GM18868 (cell line): ENCODE results near the gene ISG20.

ENCODE experiments used
- ATAC-seq: cut with Tn5 transposase; IDR thresholded peaks from one replicate; pipeline ENCODE4 v1.9.1; 2021; ENCODE audit warnings: mild to moderate bottlenecking, moderate library complexity; ENCODE audit not compliant: unreplicated experiment

ISG20 gene

DNA sequence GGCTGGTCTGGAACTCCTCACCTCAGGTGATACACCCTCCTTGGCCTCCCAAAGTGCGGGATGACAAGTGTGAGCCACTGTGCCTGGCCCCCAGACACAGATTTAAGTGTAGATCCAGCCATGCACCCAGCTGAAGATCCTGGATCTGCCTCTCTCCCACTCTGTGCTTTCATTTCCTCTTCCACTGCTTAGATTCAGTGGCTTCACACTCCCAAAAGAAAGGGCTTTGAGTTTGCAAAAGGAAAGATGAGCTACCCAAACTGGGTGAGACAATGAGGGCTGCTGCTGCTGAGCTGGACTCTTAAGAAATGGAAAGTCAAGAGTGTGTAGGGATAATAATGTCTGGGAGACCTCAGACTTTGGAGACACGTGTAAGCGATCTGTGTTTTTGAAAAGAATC, 45.5 kb downstream of the ISG20 start:
- no peak for ATAC-seq

DNA sequence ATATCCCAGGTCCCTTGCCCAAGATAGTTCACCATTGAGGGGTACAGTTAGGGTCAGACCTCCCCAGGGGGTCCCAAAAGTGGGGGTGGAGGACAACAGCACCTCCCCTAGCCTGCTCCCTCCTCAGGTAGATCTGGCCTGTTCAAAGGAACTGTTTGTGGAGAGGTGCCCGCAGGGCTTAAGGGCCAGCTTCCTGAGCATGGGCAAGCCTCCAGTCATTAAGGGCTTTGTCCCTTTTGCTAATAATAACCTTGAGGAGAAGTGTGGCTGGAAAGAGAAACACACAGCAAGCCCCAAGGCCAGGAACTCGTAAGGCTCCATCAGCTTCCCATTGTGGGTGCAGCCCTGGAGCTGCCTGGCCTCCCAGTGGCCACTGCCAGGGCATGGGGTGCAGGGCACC, 47.4 kb downstream of the ISG20 start:
- ATAC-seq: no peak

GRCh38 chr15:88688394-88688933, 49.6 kb downstream of the ISG20 start:
- no peak for ATAC-seq

- ATAC-seq: no peak
Observed at GRCh38 chr15:88690331-88690730, 51.5 kb downstream of the ISG20 start.

DNA sequence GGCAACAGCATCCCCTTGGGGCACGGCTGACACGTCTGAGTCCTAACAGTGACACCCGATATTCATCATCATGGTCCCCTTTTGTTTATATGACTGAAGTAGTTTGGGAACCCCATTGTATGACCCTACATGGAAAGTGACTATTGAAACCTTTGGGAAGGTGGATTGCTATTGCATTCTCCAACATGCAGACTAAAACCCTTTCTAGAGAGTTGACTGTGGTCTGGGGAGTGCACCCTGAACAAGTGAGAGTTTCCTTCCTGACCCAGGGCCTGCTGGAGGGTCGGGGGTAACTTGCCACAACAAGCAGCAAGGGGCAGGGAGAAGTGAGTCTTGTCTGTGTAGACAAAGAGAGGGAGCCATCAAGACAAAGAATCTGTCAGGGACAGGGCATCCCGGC, 54.4 kb downstream of the ISG20 start:
- no peak for ATAC-seq

DNA sequence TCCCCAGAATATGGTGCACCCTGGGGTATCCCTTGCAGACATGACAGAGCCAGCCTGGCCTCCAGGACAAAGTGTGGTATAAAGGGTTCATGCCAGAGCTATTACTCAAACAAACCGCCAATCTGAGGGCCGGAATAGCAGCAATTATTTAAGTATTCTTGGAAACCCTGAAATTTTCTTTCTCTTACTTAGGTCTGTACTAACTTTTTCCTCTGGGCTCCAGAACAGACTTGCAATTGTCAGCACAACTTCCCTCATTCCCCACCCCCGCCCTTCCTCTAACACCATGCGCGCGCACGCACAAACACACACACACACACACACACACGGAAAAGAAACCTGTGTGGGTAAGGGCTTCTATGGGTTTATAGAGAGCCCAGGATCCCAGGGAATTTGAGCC, 56.3 kb downstream of the ISG20 start:
- ATAC-seq: no peak

DNA sequence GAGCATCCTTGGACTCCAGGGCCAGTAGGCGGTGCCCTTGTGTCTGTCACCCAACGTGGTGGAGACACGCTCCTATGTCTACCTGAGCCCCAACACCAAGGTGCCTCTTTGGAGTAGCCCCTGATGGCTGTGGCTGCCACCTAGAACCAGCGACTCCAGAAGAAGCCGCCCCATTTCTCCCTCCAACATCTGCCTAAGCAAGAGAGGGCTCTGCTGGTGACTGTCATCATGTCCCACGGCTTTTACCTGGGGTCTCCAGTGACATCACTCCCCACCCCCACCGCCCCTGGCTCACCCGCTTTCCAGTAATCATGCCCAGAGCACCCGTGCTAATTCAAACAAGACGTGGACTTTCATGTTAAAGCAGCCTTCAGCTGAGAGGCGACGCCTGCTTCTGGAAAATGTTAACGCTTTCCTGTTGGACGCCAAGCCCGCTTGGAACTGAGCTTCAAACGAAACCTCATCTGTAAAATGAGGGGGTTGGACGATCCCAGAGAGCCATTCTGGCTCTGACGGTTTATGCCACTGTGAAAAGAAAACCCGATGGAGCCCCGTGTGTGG, 57.0 kb downstream of the ISG20 start:
- ATAC-seq: no peak

DNA sequence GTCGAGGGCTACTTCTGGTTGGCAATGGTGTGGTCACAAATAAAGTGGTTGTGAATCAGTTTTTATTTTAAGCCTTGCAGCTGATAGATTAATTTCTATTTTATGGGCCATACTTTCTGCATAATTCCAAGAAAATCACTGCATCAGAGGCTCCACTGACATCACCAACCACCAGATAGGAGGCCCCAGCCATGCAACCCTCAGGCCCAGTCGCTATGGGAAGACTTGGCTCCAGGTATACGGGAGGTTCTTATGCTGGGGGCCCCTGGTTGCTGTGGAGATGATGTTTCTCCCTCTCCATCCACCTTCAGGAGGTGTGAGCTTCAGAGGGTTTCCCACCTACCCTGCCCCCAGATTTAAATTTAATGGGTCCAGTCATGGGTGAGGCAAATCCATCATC, 57.4 kb downstream of the ISG20 start:
- ATAC-seq: no peak

GRCh38 chr15:88697276-88697675, 58.5 kb downstream of the ISG20 start:
- no peak for ATAC-seq

DNA sequence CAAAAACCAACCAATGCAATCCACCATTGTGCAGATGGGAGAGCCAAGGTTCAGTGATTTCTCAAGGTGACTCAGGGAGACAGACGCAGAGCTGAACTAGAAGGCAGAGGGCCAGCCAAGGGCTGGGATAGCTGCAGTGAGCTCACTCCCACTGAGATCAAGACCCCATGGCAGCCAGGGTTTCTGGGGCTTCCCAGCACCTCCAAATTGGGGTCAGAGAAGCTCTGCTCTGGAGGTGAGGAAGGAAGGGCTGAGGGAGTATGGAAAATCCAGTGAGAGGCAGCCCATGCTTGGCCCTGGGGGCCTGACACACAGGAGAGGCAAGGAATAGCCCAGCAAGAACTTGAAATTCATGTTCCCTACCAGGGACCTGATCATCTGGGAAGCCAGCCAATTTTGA, 61.0 kb downstream of the ISG20 start:
- no peak for ATAC-seq

DNA sequence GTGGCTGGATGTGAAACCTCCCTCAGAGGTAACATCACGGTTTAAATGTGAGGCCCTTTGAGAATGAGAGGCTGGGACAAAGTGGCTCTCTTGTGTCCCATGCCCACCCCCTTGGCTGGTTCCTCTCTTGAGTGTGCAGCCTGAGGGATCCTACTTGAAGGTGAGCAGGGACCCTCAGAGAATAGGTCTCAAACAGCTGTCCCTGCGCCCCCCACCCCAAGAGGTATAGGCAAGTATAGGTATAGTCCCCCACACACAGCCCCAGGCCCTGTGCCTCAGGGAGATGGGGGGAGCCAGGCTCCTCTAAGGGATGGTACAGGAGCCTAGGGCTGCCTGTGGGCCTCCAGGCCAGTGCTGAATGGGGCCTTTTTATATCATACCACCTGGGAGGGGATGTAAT, 61.9 kb downstream of the ISG20 start:
- ATAC-seq: no peak

DNA sequence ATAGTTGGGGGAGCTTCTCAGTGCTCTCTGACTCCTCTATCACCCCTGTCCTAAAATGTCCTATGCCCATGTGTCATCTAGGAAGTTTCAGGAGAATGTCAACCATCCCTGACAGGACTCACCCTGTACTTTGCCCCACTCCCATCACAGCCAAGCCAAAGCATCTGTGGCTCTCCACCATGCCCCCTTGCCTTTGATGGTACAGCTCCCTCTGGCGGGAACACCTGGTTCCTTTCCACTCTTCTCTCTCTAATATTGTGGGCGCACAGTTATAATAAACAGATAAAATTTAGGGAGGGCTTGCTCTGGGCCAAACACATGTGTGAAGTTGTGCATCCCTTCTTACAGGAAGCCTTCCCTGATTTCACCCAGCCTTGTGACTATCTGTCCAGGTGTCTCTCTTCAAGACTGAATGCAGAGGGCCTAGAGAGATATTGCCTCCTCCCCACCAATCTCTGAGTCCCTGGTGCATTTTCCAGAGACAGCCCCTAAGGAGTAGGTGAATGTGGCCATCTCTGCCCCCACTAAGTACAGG, 62.8 kb downstream of the ISG20 start:
- ATAC-seq: peak; percentile 73

DNA sequence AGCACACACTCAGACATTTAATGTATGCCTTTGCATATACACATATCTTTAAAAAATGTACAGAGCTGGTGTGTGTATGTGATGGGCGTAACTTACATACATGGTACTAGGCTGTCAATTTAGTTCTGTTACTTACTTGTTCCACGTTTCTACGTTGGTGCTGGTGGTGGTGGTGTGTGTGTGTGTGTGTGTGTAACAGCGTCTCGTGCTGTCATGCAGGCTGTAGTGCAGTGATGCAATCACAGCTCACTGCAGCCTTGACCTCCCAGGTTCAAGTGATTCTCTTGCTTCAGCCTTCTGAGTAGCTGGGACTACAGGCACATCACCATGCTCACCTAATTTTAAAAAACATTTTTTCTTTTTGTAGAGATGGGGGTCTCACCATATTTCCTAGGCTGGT, 64.2 kb downstream of the ISG20 start:
- ATAC-seq: no peak

DNA sequence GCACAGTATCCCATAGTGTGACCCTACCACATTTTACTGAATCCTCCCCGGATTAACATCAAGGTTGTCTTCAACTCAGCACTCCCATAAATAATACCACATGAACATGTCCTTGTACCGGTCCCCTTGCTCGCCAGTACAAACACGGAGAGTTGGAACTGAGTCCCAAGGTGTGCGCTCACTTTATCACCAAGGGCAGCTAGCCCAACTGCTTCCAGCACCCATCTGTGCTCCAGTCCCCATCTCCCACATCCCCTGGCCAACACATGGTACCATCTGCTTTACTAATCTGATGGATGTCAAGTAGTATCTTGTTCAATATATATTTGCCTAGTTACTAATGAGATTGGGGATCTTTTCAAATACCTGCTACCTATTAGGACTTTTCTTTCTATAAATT, 64.7 kb downstream of the ISG20 start:
- no peak for ATAC-seq

GRCh38 chr15:88704791-88705768, 66.3 kb downstream of the ISG20 start:
- ATAC-seq: no peak

DNA sequence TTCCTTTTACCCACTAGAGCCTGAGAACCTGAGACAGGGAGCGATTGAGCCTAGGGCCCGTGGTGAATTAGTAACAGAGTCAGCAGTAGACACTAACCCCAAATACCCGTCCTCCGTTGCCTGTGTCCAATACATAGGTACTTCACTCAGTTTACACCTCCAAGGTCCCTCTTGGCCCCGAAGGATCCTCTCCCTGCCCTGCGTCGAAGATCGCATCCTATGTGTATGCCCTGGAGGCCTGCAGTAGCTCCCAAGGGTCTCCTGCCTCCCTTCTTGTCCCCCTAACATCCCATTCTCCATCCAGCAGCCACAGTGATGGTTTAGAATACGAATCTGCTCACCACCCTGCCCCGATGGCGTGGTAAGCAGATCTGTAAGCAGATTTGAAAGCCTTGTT, 67.0 kb downstream of the ISG20 start:
- no peak for ATAC-seq
